HG03469 (cell line): ENCODE measurements around the gene SPACA5B.
"Not testable (repeated sequence)": the region's sequence is repeated elsewhere in the genome, so short reads cannot be mapped to it uniquely, and the experiment has no call there.

ENCODE experiments used
- ATAC-seq: cut with Tn5 transposase; IDR thresholded peaks from one replicate; pipeline ENCODE4 v1.9.1; 2021; ENCODE audit warnings: mild to moderate bottlenecking, moderate library complexity, moderate number of reproducible peaks; ENCODE audit not compliant: unreplicated experiment

Gene SPACA5B

GRCh38 chrX:48130326-48130725, at the start of gene SPACA5B:
Gene SPACA5B, plus strand, starts transcription at chrX:48130626. Its CDS starts 62 bp downstream, at chrX:48130688.
- ATAC-seq: not testable (repeated sequence)

- no peak for ATAC-seq
Observed at GRCh38 chrX:48083212-48083611, 47.2 kb upstream of the SPACA5B start.

GRCh38 chrX:48083706-48084105, 46.7 kb upstream of the SPACA5B start:
- ATAC-seq: no peak

DNA sequence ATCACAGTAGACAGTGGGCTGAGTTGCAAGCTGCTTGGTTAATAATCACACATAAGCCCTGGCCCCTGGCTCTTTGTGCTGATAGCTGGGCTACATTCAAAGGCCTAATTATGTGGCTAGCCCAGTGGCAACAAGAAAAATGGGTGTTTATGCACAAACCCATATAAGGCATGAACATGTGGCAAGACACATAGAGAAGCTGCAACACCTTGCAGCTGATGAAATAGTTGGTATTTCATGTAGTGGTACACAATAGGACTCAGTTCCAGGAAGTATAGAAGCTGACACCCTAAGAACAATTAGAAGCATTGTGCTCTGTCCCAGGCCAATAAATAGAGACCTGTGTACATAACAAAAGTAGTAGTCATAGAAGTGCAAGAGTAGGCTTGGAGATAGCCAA, 44.3 kb upstream of the SPACA5B start:
- no peak for ATAC-seq

DNA sequence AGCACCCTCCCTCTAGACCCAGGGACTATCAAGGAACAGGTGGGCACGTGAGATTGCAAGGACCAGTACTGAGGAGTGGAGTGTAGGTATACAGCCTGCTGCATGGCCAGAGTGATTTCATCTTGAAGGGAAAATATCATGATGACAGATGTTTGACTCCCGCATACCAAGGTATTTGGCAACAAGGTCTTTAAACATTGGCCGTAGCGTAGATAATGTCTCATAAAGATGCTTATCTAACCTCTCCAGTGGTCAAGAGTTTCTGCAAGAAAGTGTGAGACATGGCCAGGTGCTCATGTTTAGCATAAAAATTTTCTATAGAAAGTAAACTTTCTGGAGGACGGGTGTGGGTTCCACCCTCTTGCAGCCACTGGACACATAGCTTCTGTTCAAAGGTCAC, 40.3 kb upstream of the SPACA5B start:
- no peak for ATAC-seq

- ATAC-seq: not testable (repeated sequence)
Observed at GRCh38 chrX:48092558-48092957, 37.9 kb upstream of the SPACA5B start.

- no peak for ATAC-seq
Observed at GRCh38 chrX:48101443-48101842, 29.0 kb upstream of the SPACA5B start.

DNA sequence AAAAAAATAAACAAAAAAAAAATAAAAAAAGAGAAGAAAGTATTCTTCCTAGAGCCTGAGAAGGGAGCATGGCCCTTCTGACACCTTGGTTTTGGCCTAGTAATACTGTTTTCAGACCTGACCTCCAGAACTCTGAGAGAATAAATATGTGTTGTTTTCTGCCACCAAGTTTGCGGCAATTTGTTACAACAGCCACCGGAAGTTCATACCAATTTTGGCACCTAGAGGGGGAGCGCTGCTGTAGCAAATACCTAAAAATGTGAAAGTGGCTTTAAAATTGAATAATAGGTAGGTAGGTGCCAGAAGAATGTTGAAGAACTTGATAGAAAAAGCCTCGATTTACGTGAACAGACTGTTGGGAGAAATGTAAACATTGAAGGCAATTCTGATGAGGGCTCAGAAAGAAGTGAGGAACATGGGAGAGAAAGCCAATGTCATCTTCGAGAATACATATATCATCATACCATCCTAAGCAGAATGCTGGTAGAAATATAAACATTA, 27.5 kb upstream of the SPACA5B start:
- ATAC-seq: no peak

- ATAC-seq: no peak
Observed at GRCh38 chrX:48107717-48108116, 22.7 kb upstream of the SPACA5B start.

- ATAC-seq: not testable (repeated sequence)
Observed at GRCh38 chrX:48125286-48125685, 5.1 kb upstream of the SPACA5B start.

GRCh38 chrX:48132308-48132844, 1.9 kb downstream of the SPACA5B start:
- not testable (repeated sequence) for ATAC-seq

DNA sequence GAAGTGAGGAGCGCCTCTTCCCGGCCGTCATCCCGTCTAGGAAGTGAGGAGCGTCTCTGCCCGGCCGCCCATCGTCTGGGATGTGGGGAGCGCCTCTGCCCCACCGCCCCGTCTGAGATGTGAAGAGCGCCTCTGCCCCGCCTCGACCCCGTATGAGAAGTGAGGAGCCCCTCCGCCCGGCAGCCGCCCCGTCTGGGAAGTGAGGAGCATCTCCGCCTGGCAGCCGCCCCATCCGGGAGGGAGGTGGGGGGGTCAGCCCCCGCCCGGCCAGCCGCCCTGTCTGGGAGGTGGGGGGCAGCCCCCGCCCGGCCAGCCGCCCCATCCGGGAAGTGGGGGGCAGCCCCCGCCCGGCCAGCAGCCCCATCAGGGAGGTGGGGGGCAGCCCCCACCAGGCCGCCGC, 8.7 kb downstream of the SPACA5B start:
- ATAC-seq: not testable (repeated sequence)

GRCh38 chrX:48141810-48142508, 11.5 kb downstream of the SPACA5B start:
- not testable (repeated sequence) for ATAC-seq

DNA sequence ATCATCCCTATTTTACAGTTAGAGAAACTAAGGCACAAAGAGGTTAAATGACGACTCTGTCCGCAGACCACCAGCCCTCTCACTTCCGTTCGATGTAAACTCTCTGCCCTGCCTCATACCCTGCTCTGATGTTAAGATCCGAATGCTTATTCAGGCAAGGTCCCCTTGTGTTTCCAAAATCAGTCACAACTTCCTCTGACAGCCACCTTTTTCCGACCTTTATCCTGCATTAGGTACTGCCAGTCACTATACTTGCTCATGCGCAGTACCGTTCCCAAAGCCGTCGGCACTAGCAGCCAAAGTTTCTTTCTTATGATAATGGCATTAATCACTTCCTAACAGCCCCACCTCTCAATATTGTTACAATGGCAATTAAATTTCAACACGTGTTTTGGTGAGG, 12.3 kb downstream of the SPACA5B start:
- ATAC-seq: not testable (repeated sequence)

DNA sequence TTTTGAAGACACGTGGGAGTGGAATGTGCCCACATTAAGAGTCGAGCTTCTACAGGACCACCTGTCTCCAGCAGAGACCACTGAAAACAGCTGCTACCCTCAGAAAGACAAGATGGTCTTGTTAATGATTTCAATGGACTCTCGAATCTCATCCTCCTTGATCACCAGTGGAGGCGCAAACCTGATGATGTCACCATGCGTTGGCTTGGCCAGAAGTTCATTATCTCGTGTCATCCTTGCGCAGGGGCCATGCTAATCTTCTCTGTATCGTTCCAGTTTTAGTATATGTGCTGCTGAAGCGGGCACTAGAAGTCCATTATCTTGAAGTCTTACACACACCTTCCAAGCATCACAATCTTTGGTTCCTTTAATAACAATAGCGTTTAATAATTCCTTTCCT, 23.3 kb downstream of the SPACA5B start:
- no peak for ATAC-seq

- ATAC-seq: no peak
Observed at GRCh38 chrX:48154796-48155195, 24.4 kb downstream of the SPACA5B start.

DNA sequence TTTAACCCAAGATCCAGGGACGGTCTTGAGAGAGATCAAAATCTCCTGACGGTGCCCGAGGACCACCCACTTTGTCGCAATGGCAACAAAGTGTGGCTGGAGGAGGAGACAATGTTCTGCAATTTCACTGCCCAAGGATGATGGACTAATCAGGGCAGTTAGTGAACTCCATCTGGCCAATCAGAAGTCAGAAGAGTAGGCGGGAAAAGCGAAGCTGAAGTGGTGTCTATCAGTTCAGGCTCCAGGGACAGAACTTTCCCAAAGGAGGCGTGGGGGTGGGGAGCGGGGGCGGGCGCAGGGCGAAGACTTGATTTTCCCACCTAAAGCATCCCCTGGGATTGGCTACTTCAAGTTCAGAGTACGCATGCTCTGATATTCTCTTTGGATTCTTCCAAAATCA, 25.6 kb downstream of the SPACA5B start:
- ATAC-seq: no peak

DNA sequence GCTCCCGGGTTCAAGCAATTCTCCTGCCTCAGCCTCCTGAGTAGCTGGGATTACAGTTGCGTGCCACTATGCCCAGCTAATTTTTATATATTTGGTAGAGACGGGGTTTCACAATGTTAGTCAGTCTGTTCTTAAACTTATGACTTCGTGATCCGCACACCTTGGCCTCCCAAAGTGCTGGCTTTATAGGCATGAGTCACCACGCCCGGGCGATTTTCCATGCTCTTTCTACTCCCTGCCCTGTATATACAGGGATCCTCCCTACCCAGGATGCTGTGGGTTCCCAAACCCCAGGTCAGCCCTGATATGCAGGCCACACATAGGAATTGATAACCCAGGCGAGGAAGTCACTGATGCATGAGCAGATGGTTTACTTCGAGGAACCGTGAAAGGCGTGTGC, 34.8 kb downstream of the SPACA5B start:
- no peak for ATAC-seq

- ATAC-seq: not testable (repeated sequence)
Observed at GRCh38 chrX:48166322-48166721, 35.9 kb downstream of the SPACA5B start.

- ATAC-seq: no peak
Observed at GRCh38 chrX:48179691-48180090, 49.3 kb downstream of the SPACA5B start.

- ATAC-seq: no peak
Observed at GRCh38 chrX:48180811-48181210, 50.4 kb downstream of the SPACA5B start.

DNA sequence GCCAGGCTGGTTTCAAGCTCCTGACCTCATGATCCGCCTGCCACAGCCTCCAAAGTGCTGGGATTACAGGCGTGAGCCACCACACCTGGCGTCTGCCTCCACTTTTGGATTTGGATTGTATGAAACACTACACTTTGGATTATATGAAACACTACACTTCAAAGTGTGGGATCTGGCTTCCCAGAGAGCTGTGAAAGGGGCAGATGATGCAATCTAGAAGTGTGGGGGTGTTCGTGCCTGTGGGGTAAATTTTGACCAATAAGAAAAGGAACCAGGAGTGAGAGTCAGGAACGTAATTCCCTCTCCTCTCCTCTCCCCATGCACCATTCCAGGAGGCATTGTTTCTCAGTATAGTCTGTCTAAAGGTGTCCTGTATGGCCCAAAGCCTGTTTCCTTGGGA, 51.5 kb downstream of the SPACA5B start:
- not testable (repeated sequence) for ATAC-seq
